NCI-H1436 (cell line): ENCODE measurements around the gene FHIT.

Source experiments
- DNase-seq: peaks from one replicate; lab custom pipeline; 2025; lab: John Stamatoyannopoulos, UW

FHIT gene

DNA sequence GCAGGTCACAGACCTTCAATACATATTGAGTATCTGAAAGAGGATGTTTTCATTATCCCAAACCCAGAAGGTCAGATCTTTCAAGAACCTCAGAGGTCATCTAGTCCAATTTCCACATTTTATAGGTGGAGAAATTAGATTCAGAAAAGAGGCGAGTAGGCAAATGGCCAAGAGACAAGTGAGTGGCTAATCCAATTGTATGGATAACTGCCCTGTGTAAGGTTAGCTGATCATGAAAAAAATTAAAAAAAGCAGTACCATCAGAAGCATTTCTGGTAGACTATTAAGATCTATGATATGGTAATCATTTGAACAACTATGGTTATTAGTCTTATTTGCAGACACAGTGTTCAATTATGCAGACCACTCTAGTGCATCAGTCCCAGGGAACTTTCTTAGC is 1540.7 kb downstream of the FHIT start:
- DNase-seq: no peak

GRCh38 chr3:59709702-59710553 is 1541.3 kb downstream of the FHIT start:
- DNase-seq: no peak

GRCh38 chr3:59708202-59708601 is 1543.0 kb downstream of the FHIT start:
- DNase-seq: no peak

DNA sequence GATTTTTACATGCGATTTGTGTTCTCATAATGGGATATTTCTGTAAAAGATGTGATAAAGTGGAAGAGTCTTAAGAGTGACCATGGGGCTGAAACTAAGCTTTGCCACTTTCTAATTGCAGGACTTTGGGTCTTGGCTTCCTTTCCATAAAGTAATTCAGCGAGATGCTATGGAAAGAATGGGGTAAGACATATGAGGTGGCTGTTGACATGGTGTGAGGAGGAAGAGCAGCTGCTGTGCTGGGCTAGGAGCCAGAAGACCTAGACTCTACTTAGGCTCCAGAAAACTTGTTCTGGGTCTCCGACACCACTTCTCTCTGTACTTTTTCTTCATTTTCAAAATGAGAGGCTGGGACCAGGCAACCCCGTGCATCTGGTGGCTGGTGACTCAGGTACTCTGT is 1547.0 kb downstream of the FHIT start:
- no peak for DNase-seq

DNA sequence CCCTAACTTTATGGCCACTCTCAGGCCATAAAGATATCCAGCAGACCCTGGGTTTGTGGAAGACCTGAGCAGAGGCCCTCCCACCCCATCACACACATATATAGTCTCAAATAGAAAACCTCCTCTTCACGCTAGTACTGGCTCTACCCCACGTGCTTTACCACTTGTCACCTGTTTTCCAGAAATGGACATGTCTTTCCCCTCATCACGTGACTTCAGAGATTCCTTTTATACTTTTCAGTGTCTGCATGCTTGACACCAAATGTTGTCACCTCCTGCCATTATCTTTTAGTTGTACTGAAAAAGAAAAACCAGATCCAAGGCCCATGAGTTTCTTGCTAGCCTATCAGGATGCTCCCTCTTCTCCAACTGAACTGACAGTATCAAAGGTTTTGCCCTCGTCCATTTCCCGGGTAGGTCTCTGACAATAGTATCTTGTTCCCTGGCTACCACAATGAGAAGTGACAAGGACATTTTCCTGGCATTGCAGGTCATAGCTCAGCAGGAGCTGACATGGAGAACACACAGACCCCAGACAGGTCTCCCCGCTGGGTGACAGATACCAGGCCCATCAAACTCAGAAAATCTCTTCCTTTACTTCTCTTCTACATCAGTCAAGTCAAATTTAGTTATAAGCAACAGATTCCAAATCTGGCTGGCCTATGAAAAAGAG is 1551.5 kb downstream of the FHIT start:
- no peak for DNase-seq
